SK-N-SH treated with all-trans-retinoic acid at 6 μM for 48 hours (cell line): ENCODE data around the gene SSR1.

ENCODE experiments used
- ATAC-seq: fragments of 200-7000 bp; cut with Tn5 transposase; 3 replicates; pipeline ENCODE4 v1.9.1; 2020; ENCODE audit warnings: mild to moderate bottlenecking, moderate library complexity
- ARNTL ChIP-seq: fragments of 450-650 bp; formaldehyde crosslinking; IDR thresholded peaks from 2 replicates; pipeline ENCODE4 v1.5.0; 2020; ENCODE audit warnings: low read depth, mild to moderate bottlenecking, moderate library complexity, borderline replicate concordance
- BACH2 ChIP-seq: fragments of 250-450 bp; sonication (Bioruptor Pico); IDR thresholded peaks from 2 replicates; pipeline ENCODE4 v1.9.0; 2021; ENCODE audit warnings: mild to moderate bottlenecking, borderline replicate concordance
- CSDC2 ChIP-seq: fragments of 250-450 bp; sonication (Bioruptor Pico); IDR thresholded peaks from 2 replicates; pipeline ENCODE4 v1.5.0; 2020; ENCODE audit warnings: mild to moderate bottlenecking, moderate library complexity
- CSRNP3 ChIP-seq: fragments of 250-450 bp; sonication (Bioruptor Pico); IDR thresholded peaks from 2 replicates; pipeline ENCODE4 v1.5.1; 2021; ENCODE audit warnings: mild to moderate bottlenecking, moderate library complexity
- ESRRG ChIP-seq: fragments of 250-450 bp; sonication (Bioruptor Pico); IDR thresholded peaks from 2 replicates; pipeline ENCODE4 v1.6.1; 2021; ENCODE audit warnings: mild to moderate bottlenecking
- GLIS3 ChIP-seq: fragments of 250-450 bp; sonication (Bioruptor Pico); IDR thresholded peaks from 2 replicates; pipeline ENCODE4 v1.5.0; 2020; ENCODE audit warnings: mild to moderate bottlenecking, moderate library complexity
- ISL1 ChIP-seq: fragments of 250-450 bp; sonication (Bioruptor Pico); IDR thresholded peaks from 2 replicates; pipeline ENCODE4 v2.1.2; 2022; ENCODE audit warnings: mild to moderate bottlenecking, moderate library complexity
- PPARA ChIP-seq: fragments of 250-450 bp; sonication (Bioruptor Pico); IDR thresholded peaks from 2 replicates; pipeline ENCODE4 v1.5.0; 2020; ENCODE audit warnings: mild to moderate bottlenecking, borderline replicate concordance
- RARB ChIP-seq: fragments of 250-450 bp; sonication (Bioruptor Pico); IDR thresholded peaks from 2 replicates; pipeline ENCODE4 v1.8.0; 2021; ENCODE audit warnings: mild to moderate bottlenecking, moderate library complexity
- TCF4 ChIP-seq: fragments of 250-450 bp; sonication (Bioruptor Pico); IDR thresholded peaks from 2 replicates; pipeline ENCODE4 v1.8.0; 2021; ENCODE audit warnings: mild to moderate bottlenecking, moderate library complexity, borderline replicate concordance
- TOX ChIP-seq: fragments of 250-450 bp; sonication (Bioruptor Pico); IDR thresholded peaks from 2 replicates; pipeline ENCODE4 v1.8.0; 2021; ENCODE audit warnings: mild to moderate bottlenecking, moderate library complexity, borderline replicate concordance
- ZC3H10 ChIP-seq: fragments of 250-450 bp; sonication (Bioruptor Pico); IDR thresholded peaks from 2 replicates; pipeline ENCODE4 v1.5.1; 2021; ENCODE audit warnings: mild to moderate bottlenecking, moderate library complexity
- ZFP3 ChIP-seq: fragments of 250-450 bp; sonication (Bioruptor Pico); IDR thresholded peaks from 2 replicates; pipeline ENCODE4 v1.5.0; 2020; ENCODE audit warnings: mild to moderate bottlenecking, moderate library complexity
- ZFP30 ChIP-seq: fragments of 450-650 bp; formaldehyde crosslinking; IDR thresholded peaks from 2 replicates; pipeline ENCODE4 v1.5.0; 2022; ENCODE audit warnings: mild to moderate bottlenecking, moderate library complexity
- ZNF565 ChIP-seq: fragments of 450-650 bp; formaldehyde crosslinking; conservative IDR thresholded peaks from 2 replicates; pipeline ENCODE4 v1.5.0; 2020; ENCODE audit warnings: low read depth, mild to moderate bottlenecking, moderate library complexity
- ZNF70 ChIP-seq: fragments of 450-650 bp; formaldehyde crosslinking; IDR thresholded peaks from 2 replicates; pipeline ENCODE4 v1.5.0; 2020; ENCODE audit warnings: mild to moderate bottlenecking, moderate library complexity
- ZNF8 ChIP-seq: fragments of 450-650 bp; formaldehyde crosslinking; IDR thresholded peaks from 2 replicates; pipeline ENCODE4 v1.5.0; 2020; ENCODE audit warnings: mild to moderate bottlenecking, moderate library complexity
- TF ChIP-seq, protein P1 (sequence below): fragments of 250-450 bp; sonication (Bioruptor Pico); IDR thresholded peaks from 2 replicates; pipeline ENCODE4 v1.5.1; 2020; ENCODE audit warnings: low read depth, mild to moderate bottlenecking, moderate library complexity
- TF ChIP-seq, protein P2 (sequence below): fragments of 250-450 bp; sonication (Bioruptor Pico); IDR thresholded peaks from 2 replicates; pipeline ENCODE4 v1.8.0; 2021; ENCODE audit warnings: low read depth, mild to moderate bottlenecking, moderate library complexity, borderline replicate concordance
- TF ChIP-seq, protein P3 (sequence below): fragments of 250-450 bp; sonication (Bioruptor Pico); IDR thresholded peaks from 2 replicates; pipeline ENCODE4 v1.8.0; 2020; ENCODE audit warnings: mild to moderate bottlenecking, moderate library complexity, borderline replicate concordance

SSR1 gene

DNA sequence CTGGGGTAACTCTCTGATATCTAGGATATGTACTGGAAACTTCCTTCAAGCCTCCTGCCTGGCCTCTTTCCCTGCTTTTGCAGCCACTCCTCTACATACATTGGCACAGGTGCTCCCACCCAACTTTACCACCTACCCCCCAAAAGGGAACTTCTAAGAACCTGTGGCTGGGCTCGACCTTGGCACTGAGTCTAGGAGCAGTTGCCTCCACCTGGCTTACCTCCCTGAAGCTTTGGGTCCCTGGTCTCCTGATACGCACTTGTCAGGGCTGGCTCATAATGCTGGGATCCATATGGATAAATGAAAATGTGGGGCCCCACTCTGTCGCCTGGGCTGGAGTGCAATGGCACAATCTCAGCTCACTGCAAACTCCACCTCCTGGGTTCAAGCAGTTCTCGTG is 56.2 kb downstream of the SSR1 start:
- TF ChIP-seq ZNF8 (CRISPR knock-in tag) (no peak), PPARA (no peak), BACH2 (CRISPR knock-in tag) (no peak), CSRNP3 (CRISPR knock-in tag) (no peak), GLIS3 (CRISPR knock-in tag) (no peak), ZNF565 (CRISPR knock-in tag) (no peak), RARB (no peak), CSDC2 (CRISPR knock-in tag) (no peak), ZFP3 (no peak)
- TF ChIP-seq, protein P1, sequence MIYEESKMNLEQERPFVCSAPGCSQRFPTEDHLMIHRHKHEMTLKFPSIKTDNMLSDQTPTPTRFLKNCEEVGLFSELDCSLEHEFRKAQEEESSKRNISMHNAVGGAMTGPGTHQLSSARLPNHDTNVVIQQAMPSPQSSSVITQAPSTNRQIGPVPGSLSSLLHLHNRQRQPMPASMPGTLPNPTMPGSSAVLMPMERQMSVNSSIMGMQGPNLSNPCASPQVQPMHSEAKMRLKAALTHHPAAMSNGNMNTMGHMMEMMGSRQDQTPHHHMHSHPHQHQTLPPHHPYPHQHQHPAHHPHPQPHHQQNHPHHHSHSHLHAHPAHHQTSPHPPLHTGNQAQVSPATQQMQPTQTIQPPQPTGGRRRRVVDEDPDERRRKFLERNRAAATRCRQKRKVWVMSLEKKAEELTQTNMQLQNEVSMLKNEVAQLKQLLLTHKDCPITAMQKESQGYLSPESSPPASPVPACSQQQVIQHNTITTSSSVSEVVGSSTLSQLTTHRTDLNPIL (CRISPR knock-in tag) = no peak
- ATAC-seq = no peak

- ATAC-seq = no peak
- TF ChIP-seq ZNF70 (no peak), CSDC2 (CRISPR knock-in tag) (no peak), ZFP30 (CRISPR knock-in tag) (no peak), ZNF8 (CRISPR knock-in tag) (no peak), PPARA (no peak), BACH2 (CRISPR knock-in tag) (no peak), ISL1 (CRISPR knock-in tag) (no peak), RARB (no peak), ARNTL (no peak), CSRNP3 (CRISPR knock-in tag) (no peak)
- TF ChIP-seq, protein P2, sequence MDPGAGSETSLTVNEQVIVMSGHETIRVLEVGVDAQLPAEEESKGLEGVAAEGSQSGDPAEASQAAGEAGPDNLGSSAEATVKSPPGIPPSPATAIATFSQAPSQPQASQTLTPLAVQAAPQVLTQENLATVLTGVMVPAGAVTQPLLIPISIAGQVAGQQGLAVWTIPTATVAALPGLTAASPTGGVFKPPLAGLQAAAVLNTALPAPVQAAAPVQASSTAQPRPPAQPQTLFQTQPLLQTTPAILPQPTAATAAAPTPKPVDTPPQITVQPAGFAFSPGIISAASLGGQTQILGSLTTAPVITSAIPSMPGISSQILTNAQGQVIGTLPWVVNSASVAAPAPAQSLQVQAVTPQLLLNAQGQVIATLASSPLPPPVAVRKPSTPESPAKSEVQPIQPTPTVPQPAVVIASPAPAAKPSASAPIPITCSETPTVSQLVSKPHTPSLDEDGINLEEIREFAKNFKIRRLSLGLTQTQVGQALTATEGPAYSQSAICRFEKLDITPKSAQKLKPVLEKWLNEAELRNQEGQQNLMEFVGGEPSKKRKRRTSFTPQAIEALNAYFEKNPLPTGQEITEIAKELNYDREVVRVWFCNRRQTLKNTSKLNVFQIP (CRISPR knock-in tag) = no peak
- TF ChIP-seq, protein P3, sequence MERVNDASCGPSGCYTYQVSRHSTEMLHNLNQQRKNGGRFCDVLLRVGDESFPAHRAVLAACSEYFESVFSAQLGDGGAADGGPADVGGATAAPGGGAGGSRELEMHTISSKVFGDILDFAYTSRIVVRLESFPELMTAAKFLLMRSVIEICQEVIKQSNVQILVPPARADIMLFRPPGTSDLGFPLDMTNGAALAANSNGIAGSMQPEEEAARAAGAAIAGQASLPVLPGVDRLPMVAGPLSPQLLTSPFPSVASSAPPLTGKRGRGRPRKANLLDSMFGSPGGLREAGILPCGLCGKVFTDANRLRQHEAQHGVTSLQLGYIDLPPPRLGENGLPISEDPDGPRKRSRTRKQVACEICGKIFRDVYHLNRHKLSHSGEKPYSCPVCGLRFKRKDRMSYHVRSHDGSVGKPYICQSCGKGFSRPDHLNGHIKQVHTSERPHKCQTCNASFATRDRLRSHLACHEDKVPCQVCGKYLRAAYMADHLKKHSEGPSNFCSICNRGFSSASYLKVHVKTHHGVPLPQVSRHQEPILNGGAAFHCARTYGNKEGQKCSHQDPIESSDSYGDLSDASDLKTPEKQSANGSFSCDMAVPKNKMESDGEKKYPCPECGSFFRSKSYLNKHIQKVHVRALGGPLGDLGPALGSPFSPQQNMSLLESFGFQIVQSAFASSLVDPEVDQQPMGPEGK = no peak
- TF ChIP-seq, protein P1 (CRISPR knock-in tag) = no peak
Measured at GRCh38 chr6:7255918-7256317, 57.1 kb downstream of the SSR1 start.

- ATAC-seq = no peak; the same call in 2 of the 3 replicates
- TF ChIP-seq ZFP30 (CRISPR knock-in tag) (no peak), ZNF70 (no peak), TCF4 (no peak), BACH2 (CRISPR knock-in tag) (no peak), CSRNP3 (CRISPR knock-in tag) (no peak), PPARA (no peak), ZC3H10 (CRISPR knock-in tag) (no peak), TOX (no peak), RARB (no peak), ARNTL (no peak), ESRRG (no peak), ZNF8 (CRISPR knock-in tag) (no peak)
- TF ChIP-seq, protein P1 (CRISPR knock-in tag) = no peak
- TF ChIP-seq, protein P3 = no peak
Measured at GRCh38 chr6:7254980-7255835, 57.8 kb downstream of the SSR1 start.
